Spleen (tissue), 11 donors: ENCODE results near the gene DDI2. TPM values are rescaled to one million over a fixed set of nuclear protein-coding genes. Genes with fewer than 3 reads are reported as not detected.

ENCODE experiments used
- DNase-seq: peaks from one replicate; pipeline ENCODE4 v3.0.0-alpha.2; 2020
- H3K27ac ChIP-seq, 8 donors: fragments of 200-600 bp; sonication (generic) in 7 of 8; 1 replicate in 4 of 8; 2 replicates in 4 of 8; pipeline versions ENCODE4 v1.5.0 to v1.8.0; 2016 to 2021; ENCODE audit warnings: inconsistent platforms in 4 of 8, mild to moderate bottlenecking in 4 of 8, moderate library complexity in 1 of 8
- H3K27me3 ChIP-seq, 7 donors: fragments of 200-600 bp; sonication (generic) in 6 of 7; replicated peaks in 1 of 7; 1 replicate in 4 of 7; 2 replicates in 3 of 7; pipeline versions ENCODE4 v1.5.0 to v1.8.0; 2016 to 2021; ENCODE audit warnings: inconsistent platforms in 3 of 7, mild to moderate bottlenecking in 1 of 7
- H3K36me3 ChIP-seq, 6 donors: fragments of 200-600 bp; sonication (generic) in 5 of 6; 1 replicate in 4 of 6; 2 replicates in 2 of 6; pipeline versions ENCODE4 v1.5.0 to v1.8.0; 2016 to 2021; ENCODE audit warnings: inconsistent platforms in 2 of 6
- H3K4me1 ChIP-seq, 6 donors: fragments of 200-600 bp; sonication (generic) in 5 of 6; 1 replicate in 3 of 6; 2 replicates in 3 of 6; pipeline versions ENCODE4 v1.5.0 to v1.8.0; 2016 to 2021; ENCODE audit warnings: inconsistent platforms in 3 of 6
- H3K4me3 ChIP-seq, 8 donors: fragments of 200-600 bp; sonication (generic) in 7 of 8; 1 replicate in 4 of 8; 2 replicates in 4 of 8; pipeline versions ENCODE4 v1.5.0 to v1.8.0; 2016 to 2021; ENCODE audit warnings: inconsistent platforms in 4 of 8, mild to moderate bottlenecking in 4 of 8, moderate library complexity in 2 of 8
- H3K9me3 ChIP-seq, 8 donors: fragments of 200-600 bp; sonication (generic) in 7 of 8; 1 replicate in 4 of 8; 2 replicates in 4 of 8; pipeline versions ENCODE4 v1.5.0 to v1.8.0; 2016 to 2021; ENCODE audit warnings: inconsistent platforms in 4 of 8
- CTCF ChIP-seq, 11 experiments: fragments of 200-600 bp in 7 of 11; fragments of 450-650 bp in 4 of 11; sonication (generic) in 4 of 11; IDR thresholded peaks in 8 of 11; conservative IDR thresholded peaks in 3 of 11; 1 replicate in 7 of 11; 2 replicates in 4 of 11; pipeline versions ENCODE4 v1.4.0 to v1.8.0; 2016 to 2021; ENCODE audit warnings: antibody characterized with exemption in 11 of 11, inconsistent platforms in 4 of 11, mild to moderate bottlenecking in 1 of 11
- POLR2A ChIP-seq, 3 donors: fragments of 450-650 bp; IDR thresholded peaks; one replicate each; pipeline ENCODE4 v1.5.1; 2017; ENCODE audit warnings: antibody characterized with exemption in 3 of 3, mild to moderate bottlenecking in 1 of 3
- POLR2AphosphoS5 ChIP-seq, 3 donors: sonication (generic); formaldehyde crosslinking; IDR thresholded peaks; one replicate each; pipeline ENCODE4 v1.5.1; 2017; ENCODE audit warnings: antibody characterized with exemption in 3 of 3
- WGBS, 5 donors: extraction: QIAGEN DNeasy Blood & Tissue Kit in 3 of 5; methylation state at CpG; one replicate each; pipeline versions ENCODE4 v1.1.5 to v1.1.7; 2013 to 2018; 5-methylcytosine and 5-hydroxymethylcytosine counted together
- intact Hi-C: fragments of 100-400 bp; cut with DNase I; formaldehyde crosslinking; loops from one replicate; pipeline ENCODE4 v1.15.0; 2023; ENCODE audit warnings: low total_unique reads
- polyA plus RNA-seq, 3 donors: library from polyadenylated mRNA; stranded (reverse); fragments of 200-250 nt; gene quantifications; one replicate each; pipeline ENCODE4 v1.2.1, GENCODE V29; 2013
- total RNA-seq, 7 donors: library from RNA; depleted of rRNA in 3 of 7; stranded (reverse); fragments of >200 nt in 3 of 7; fragmentation: NEBNext Ultra II Directional in 4 of 7; extraction: Animal tissue kit (Norgen Biotek cat#: 25700) in 4 of 7; gene quantifications; one replicate each; pipeline versions ENCODE4 v1.1.0 to v1.2.1, GENCODE V29; 2016 to 2021
- donor health status: healthy with polysubstance abuse.
- donor health status: DM: no; HTN: no; CAD: no; lungs with moderate emphysema.
- donor health status: DM: no; HTN: no; CAD: no.
- donor health status: Bipolar disorder and iron deficiency.
- donor health status: healthy.
- donor health status: DM: no; HTN: no; CAD: no.
- donor health status: DM: yes; HTN: yes; CAD: no.

The DDI2 gene
- total and polyA plus RNA-seq, 10 donors: 4.8 to 75.4 (median 45.2) TPM

GRCh38 chr1:15616373-15617172 is 685 bp upstream of the DDI2 start:
- H3K9me3 ChIP-seq: no peaks in the 10 kb centered on the region
- no peaks in the 10 kb centered on the region for H3K27me3 ChIP-seq
- intact Hi-C loops: loop anchor here (10.0 kb wide), 1 partner anchor 92 kb away; the partner anchor contains the start of genes CASP9 and DNAJC16
- H3K4me3 ChIP-seq: peak overlapping the region; percentile 88 to 99 (median 96)
- peaks cover 32 to 55% (median 47%) of the 10 kb centered on the region in 6 donors for H3K4me1 ChIP-seq
- H3K27ac ChIP-seq: peak overlapping the region; percentile 89 to 97 (median 95)
- TF ChIP-seq CTCF (IDR thresholded peaks at IDR 0.05 in 8 of 11, conservative IDR thresholded peaks at IDR 0.05 in 3 of 11) (no peak), POLR2AphosphoS5 (IDR thresholded peaks at IDR 0.05) (no peak), POLR2A (IDR thresholded peaks at IDR 0.05) (no peak)
- H3K36me3 ChIP-seq: peaks cover 0 to 5% (median 0%) of the 10 kb centered on the region in 6 donors
- WGBS, 5 donors: 28 to 31% (median 30%) methylated on average over 16 of the region's 16 CpGs
- no peak for DNase-seq

- Histone ChIP-seq H3K9me3 (no peaks in the 10 kb centered on the region), H3K36me3 (peaks cover 0 to 5% (median 0%) of the 10 kb centered on the region in 6 donors), H3K27ac (peak overlapping the region; percentile 89 to 97 (median 95)), H3K4me3 (peak overlapping the region; percentile 88 to 99 (median 96)), H3K4me1 (peaks cover 33 to 71% (median 60%) of the 10 kb centered on the region in 6 donors), H3K27me3 (no peaks in the 10 kb centered on the region)
- no peak for DNase-seq
- WGBS, 5 donors: 0 to 2% (median 1%) methylated on average over 8 of the region's 8 CpGs
- TF ChIP-seq POLR2A (IDR thresholded peaks at IDR 0.05): no peak
- TF ChIP-seq CTCF (IDR thresholded peaks at IDR 0.05 in 8 of 11, conservative IDR thresholded peaks at IDR 0.05 in 3 of 11): no peak
- TF ChIP-seq POLR2AphosphoS5 (IDR thresholded peaks at IDR 0.05): no peak
- intact Hi-C loops: loop anchor here (10.0 kb wide), 1 partner anchor 93 kb away; the partner anchor contains the start of genes CASP9 and DNAJC16
These were observed 908 bp downstream of the DDI2 start for GRCh38 chr1:15618077-15618654.

- 71 to 80% (median 77%) methylated on average over 26 of the region's 26 CpGs for WGBS, 5 donors
- no peak for TF ChIP-seq POLR2A (IDR thresholded peaks at IDR 0.05)
- TF ChIP-seq POLR2AphosphoS5 (IDR thresholded peaks at IDR 0.05): no peak
- no peak for TF ChIP-seq CTCF (IDR thresholded peaks at IDR 0.05 in 8 of 11, conservative IDR thresholded peaks at IDR 0.05 in 3 of 11)
- DNase-seq: no peak
- peak overlapping the region in 7 of 8 donors; percentile 93 to 97 (median 96) for H3K27ac ChIP-seq
- peak overlapping the region; percentile 0 to 99 (median 96) for H3K4me3 ChIP-seq
- H3K36me3 ChIP-seq: peaks cover 0 to 5% (median 0%) of the 10 kb centered on the region in 6 donors
- H3K4me1 ChIP-seq: peaks cover 33 to 78% (median 65%) of the 10 kb centered on the region in 6 donors
- H3K9me3 ChIP-seq: no peaks in the 10 kb centered on the region
- intact Hi-C loops: loop anchor here (10.0 kb wide), 1 partner anchor 94 kb away; the partner anchor contains the start of genes CASP9 and DNAJC16
- H3K27me3 ChIP-seq: no peaks in the 10 kb centered on the region
These were observed 1.6 kb downstream of the DDI2 start for GRCh38 chr1:15618655-15619525.
